ENCODE measurements around the gene USP2.
"Not testable (repeated sequence)": the region's sequence is repeated elsewhere in the genome, so short reads cannot be mapped to it uniquely, and the experiment has no call there.

USP2 gene

DNA sequence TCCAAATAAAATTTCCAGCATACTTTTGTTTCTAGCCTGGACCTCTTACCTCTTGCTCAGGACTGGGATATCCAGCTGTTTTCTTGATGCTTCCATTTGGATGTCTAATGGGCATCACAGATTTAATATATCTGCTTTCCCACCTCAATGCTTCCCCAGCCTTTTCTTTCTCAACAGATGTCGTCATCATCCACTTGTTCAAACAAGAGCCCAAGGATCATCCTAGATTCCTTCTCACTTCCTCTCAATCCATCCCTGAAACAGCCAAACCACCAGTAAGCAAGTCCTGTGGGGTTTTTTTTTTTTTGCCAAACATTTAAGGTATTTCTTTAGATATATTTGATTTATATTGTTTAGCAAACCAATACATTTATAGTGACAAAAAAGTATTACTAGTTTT lies 29.0 kb upstream of the USP2 start:
- no peak for DNase-seq

DNA sequence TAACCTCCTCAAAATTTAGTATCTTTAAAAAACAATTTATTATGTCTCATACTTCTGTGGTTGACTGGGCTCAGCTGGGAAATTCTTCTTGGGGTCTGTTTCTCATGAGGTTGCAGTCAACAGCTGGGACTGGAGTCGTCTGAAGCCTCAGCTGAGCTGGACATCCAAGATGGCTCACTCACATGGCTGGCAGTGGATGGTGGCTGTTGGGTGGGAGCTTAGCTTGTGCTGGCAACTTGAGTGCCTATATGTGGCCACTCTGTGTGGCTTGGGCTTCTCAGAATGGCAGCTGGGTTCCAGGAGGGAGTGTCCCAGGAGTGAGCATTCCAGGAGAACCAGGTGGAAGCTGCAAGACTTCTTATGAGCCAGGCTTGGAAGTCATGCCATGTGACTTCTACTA lies 28.2 kb upstream of the USP2 start:
- no peak for DNase-seq

DNA sequence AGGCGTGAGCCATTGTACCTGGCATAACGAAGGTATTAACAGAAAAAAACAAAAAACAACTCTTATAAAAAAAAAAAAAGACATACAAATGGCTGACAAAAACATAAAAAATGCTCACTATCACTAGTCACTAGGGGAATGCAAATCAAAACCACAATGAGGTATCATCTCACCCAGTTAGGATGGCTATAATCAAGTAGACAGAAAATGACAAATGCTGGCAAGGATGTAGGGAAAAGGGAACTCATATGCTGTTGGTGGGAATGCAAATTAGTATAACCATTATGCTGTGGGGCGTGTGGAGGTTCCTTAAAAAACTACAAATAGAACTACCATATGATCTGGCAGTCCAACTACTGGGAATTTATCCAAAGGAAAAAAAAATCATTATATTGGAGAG lies 24.5 kb upstream of the USP2 start:
- no peak for DNase-seq

DNA sequence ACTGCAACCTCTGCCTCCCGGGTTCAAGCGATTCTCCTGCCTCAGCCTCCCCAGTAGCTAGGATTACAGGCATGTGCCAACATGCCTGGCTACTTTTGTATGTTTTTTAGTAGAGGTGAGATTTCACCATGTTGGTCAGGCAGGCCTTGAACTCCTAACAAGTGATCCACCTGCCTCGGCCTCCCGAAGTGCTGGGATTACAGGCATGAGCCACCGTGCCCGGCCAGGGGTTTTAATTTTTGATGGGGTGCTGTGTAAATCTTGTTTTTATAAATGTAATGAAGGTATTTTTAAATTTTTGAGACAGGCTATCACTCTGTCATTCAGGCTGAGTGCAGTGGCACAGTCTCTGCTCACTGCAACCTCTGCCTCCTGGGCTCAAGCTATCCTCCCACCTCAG lies 24.0 kb upstream of the USP2 start:
- DNase-seq: not testable (repeated sequence)

DNA sequence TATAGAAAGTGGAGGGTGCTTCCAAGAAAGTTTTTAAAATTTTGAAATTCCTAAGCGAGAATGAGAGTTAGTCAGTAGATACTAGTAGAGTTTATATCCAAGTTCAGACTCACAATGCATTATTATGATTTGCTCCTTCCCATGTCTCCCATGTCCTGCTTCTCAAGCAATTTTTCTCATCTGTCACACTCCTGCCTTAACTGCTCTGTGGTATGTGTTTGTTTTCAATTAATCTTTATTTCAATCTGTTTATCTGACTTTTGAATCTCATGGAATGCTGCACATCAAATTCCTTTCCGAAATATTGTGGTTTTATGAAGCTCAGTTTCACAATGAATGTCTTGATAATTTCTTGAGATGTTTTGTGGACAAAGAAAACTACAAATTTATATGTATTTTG lies 23.4 kb upstream of the USP2 start:
- no peak for DNase-seq

DNA sequence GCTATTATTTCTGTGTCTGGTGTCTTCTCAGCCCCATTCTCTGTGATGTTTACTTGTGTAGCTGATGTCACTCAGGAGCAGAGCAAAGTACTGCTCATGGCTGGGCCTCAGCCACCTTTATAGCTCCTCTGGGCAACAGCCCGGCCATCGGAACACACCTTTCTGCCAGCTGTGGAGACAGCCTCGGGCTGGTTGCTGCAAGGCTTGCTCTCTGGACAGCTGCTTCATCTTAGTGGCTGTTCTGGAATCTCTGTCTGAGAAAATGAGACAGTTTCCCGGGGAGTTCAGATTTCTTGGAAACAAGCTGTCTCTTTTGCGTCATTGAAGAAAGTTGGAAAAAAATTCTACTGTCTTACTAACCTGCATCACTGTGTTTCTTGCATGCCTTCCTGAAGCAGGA lies 21.5 kb upstream of the USP2 start:
- DNase-seq: no peak

DNA sequence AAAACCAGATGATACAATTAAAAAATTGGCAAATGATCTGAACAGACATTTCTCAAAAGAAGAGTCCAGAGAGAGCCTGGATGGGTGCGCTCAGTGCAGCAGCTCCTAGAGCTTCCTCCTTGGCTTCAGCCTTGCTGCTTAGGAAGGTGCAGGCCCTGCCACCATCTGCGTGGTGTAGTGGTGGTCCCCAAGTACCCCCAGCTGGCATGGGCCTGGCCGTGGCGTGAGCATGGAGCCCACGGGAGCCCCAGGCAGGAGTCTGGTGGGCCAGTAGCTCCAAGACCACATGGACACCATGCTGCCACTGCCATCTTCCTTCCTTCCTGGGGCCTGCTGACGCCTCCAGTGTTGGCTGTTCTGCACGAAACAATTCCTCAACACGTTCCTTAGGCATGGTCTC lies 21.0 kb upstream of the USP2 start:
- DNase-seq: no peak

DNA sequence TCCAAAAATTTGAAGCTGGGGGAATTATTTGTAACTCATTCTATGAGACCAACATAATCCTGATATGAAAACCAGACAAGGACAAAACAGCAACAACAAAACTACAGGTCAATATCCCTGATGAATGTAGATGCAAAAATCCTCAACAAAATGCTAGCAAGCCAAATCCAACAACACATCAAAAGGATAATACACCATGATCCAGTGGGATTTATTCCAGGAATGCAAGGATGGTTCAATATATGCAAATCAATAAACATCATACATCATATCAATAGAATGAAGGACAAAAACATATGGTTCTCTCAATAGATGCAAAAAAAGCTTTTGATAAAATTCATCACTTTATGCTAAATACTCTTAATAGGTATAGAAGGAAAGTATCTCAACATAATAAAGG lies 19.4 kb upstream of the USP2 start:
- DNase-seq: no peak

DNA sequence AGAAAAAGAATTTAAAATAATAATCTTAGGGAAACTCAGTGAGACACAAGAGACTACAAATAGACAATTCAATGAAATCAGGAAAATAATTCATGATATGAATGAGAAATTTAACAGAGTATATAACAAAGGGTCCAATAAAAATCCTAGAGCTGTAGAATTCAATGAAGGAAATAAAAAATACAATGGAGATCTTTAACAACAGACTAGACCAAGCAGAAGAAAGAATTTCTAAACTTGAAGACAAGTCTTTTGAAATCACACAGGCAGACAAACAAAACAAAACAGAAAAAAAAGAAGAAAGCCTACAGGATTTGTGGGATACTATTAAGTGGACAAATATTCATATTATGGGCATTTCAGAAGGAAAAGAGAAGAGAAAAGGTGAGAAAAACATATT lies 16.2 kb upstream of the USP2 start:
- no peak for DNase-seq

DNA sequence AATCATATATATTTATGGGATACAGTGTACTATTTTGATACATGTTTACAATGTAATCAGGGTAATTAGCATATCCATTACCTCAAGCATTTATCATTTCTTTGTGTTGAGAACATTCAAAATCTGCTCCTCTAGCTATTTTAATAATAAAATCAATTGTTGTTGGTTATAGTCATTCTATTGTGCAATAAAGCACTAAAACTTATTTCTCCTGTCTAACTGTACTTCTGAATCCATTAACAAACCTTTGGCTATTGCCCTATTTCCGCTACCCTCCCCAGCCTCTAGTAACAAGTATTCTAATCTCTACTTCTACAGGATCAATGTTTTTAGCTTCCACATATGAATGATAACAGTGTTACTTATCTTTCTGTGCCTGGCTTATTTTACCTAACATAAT lies 15.3 kb upstream of the USP2 start:
- DNase-seq: no peak

DNA sequence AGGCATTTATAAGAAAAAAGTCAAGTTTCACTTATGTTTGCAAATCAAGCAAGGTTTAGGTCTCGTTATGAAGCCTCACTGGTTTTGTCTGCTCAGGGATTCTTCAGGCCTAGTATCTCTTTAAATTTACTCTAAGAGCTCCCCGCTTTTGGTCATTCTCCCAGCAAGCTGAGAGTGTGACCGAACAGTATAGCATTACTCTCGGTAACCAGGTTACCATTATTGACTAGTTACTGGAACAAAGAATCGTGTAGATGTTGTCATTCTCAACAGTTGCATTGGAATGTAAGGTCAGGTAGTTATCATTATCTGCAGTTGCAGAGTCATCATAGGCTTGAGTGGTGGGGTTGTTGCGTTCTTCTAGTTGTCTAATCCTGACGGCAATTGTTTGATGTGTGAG lies 9.8 kb upstream of the USP2 start:
- no peak for DNase-seq

DNA sequence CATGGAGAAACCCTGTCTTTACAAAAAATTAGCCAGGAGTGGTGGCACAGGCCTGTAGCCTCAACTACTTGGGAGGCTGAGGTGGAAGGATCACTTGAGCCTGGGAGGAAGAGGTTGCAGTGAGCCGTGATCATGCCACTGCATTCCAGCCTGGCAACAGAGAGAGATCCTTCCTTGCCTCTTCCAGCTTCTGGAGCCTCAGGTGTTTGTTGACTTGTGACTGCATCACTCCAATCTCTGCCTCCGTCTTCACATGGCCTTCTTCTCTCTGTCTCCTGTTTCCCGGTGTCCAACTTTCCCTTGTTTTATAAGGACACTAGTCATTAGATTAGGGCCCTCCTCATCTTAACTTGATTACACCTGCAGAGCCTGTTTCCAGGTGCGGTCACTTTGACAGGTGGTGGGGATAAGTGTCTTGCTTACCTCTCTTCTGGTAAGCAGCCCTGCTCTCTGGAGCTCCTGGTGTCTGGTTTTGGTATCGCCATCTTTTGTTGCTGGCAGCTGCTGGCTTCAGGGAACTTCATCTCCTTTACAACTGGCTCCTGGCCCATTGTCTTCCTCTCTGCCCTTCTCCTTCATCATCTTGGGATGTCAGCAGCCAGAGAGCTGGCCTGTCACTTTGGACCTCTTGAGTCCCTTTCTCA lies 8.2 kb upstream of the USP2 start:
- DNase-seq: peak; percentile 31

DNA sequence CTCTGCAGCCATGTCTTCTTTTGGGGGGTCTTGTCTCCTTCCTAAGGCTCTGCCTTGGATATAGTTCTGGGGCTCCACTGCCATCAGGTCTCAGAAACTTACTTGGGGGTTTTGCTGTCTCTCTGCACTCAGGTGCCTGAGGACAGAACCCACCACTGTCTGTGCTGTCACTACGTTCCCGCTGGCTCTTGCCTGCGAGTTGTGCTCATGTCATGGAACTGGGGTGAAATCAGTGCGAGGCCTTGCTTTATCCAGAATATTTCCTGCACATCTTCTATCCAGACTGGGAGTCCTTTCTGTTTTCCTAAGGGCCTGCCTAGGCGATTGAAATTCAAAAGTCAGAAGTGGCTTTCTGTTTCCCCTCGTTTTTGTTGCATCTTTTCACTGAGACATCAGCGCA lies 6.6 kb upstream of the USP2 start:
- no peak for DNase-seq

DNA sequence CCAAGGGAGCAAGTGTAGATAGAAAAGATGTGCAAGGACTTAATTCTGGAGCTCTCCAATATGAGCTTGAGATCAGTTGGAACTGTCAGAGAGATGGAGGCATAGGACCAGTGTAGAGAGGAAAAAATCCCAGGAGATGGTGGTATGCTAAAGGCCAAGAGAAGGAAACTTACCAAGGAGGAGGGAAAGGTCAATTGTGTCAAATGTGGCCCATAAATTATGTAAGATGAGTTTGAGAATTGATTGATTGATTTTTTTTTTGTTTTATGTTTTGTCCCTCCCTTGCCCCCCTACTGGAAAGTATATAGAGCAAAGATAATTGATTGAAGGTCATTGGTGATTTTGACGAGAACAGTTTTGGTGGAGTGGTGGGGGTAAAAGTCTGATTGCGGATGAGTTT lies 2.8 kb upstream of the USP2 start:
- no peak for DNase-seq

DNA sequence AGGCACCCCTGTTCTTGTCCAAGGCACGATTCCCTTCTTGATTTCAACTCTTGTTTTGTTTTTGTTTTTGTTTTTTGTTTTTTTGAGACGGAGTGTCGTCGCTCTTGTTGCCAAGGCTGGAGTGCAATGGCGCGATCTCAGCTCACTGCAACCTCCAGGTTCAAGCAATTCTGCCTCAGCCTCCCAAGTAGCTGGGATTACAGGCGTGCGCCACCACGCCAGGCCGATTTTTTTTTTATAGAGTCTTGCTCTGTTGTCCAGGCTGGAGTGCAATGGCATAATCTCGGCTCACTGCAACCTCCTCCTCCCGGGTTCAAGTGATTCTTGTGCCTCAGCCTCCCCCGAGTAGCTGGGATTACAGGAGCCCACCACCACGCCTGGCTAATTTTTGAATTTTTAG lies 1.0 kb upstream of the USP2 start:
- DNase-seq: not testable (repeated sequence)

DNA sequence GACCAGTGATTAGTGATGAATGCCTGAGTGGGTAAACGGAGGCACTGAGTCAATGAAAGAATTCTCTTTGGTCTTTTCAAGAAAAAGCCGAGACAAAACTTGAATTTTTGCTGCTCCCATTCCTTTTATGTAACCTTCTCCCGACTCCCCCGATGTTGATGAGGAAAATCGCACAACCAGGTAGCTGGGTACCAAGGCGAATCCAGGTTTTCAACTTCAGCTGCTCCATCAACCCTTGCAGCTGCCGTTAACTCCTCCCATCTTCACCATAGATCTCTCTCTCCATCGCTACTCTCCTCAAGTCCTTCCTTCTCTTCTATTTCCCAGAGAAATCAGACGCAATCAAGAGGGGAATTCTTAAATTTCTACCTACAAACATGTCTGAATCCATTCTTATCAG lies 611 bp upstream of the USP2 start:
- no peak for DNase-seq

DNA sequence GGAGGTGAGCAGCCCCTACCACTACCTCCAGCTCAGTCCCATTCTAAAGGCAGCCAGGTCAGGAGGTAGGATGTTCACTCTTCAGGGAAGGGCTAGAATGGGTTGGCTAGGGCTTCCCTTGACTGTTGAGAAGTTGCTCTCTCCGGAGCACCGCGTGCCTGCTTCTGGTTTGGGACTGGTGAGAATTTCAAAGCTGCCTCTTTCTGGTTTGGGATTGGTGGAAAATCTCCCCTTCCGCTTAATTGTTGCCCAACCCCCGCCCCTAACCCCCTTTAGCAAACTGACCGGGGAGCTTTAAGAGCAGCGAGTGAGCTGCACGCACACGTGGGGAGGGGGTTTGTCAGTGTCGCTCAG lies 686 bp downstream of the USP2 start:
- DNase-seq: no peak

DNA sequence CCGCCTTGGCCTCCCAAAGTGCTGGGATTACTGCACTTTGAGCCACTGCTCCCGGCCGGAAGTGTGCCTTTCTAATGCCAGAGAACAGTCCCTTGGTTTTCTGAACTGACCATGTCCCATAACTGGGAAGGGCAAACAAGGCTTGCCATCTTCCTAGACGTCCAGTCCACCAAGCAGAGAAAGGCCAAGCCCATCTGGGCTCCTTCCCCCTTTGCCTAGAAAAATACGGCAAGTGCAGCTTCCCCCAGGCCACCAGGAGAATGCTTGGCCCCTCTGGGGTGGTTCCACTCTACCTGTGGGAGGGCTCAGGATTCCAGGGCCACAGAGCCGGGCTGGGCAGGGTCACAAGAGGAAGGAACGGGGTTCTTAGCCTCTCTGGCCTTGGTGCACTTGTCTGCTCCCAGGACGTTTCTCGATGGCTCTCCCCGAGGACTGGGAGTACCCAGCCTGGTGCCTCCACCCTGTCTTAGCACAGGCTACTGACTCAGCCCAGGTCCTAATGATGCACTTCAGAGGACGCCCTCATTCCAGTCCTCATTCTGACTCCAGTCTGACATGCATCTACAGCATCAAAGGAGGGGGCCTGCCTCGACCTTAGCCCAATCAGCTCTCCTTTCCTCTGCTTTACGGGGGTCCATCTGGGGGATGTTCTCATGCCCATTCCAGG lies 1.2 kb downstream of the USP2 start:
- no peak for DNase-seq

DNA sequence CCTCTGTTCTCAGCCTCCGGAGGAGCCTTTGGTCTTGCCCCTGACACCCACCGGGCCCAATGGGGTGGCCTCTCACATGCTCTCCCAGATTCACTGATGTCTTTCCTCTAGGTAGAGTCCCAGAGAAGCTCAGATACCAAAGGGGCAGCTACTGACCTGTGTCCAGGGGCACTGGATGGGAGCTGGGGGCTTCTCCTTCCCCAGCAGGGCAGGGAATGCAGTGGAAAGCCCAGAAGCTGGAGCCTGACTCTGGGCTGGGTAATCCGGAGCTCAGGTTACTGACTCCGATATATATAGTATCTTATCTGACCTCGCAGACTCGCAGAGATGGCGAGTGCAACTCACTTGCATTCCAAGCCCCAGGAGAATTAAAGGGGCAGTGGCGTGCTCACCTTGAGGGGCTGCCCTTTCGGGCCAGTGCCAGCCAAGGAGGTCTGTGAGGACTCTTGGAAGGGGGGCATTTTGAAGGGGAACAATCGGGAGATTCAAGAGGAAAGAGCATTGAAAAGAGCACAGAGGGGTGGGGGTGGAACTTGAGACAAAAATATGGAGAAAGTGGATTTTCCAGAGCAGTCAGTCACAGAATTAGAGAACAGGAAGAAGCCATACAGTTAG lies 2.5 kb downstream of the USP2 start:
- DNase-seq: no peak

DNA sequence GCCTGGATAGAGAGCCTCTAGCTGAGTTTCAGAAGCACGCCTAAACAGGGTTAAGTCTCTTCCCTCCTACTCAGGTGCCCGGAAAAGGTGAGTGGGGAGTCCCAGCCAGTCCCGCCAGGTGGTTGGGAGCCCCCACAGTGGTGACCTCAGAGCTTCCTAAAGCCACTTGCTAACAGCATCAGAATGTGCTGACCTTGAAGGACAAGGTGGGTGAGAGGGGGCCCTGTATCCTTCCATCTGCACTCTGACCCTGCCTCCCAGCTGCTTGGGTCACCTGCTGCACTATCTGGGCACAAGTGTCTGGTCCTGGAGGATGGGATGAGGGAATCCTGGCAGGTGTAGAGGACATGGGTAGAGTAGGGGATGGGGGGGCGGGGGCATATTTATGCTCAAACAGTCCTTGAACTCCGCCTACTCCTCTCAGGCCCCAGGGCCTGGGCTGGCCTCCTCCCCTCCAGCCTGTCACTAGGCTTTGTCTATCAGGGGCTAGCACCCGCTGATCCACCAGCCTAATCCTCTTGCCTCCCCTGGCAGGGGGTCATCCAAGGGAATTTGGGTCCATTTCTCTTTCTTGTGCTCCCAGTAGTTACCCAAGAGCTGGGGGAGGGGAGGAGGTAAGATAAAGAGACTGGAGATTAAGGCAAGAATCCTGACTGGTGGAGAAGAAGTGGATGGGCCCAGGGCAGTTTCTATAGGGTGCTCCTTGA lies 3.4 kb downstream of the USP2 start:
- DNase-seq: no peak

DNA sequence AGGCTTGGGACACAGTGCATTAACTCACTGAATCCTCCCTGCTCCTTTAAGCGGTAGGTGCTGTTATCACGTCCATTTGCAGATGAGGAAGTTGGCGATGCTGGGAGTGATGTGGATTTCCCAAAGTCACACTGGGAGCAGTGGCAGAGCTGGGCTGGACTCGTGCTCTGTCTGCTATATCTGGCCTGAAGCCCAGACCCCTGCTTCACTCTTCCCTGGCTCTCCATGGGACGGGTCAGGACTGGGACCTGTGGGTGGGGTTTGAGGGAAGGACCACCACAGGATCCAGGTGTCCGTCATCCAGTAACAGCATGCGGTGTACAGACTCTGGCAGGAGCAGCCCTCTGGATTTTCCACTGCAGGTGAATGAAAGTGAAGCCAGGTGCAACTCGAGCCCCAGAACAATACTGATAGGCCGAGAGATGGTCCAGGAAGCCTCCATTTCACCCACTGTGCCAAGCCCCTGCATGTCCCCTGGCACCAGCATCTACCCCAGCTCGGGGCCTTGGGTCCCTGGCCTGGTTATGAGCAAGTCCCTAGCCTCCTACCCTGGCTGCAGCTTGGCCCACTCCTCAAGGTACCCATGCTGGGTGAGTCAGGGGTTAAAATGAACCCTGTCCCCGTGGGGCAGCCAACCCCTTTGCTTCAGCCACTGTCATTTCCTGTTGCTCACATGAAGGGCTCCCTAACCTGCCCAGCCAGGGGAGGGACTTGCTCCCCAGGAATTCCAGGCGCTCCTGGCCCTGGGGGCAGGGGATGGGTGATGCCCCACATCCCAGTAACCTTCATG lies 4.2 kb downstream of the USP2 start:
- DNase-seq: no peak

DNA sequence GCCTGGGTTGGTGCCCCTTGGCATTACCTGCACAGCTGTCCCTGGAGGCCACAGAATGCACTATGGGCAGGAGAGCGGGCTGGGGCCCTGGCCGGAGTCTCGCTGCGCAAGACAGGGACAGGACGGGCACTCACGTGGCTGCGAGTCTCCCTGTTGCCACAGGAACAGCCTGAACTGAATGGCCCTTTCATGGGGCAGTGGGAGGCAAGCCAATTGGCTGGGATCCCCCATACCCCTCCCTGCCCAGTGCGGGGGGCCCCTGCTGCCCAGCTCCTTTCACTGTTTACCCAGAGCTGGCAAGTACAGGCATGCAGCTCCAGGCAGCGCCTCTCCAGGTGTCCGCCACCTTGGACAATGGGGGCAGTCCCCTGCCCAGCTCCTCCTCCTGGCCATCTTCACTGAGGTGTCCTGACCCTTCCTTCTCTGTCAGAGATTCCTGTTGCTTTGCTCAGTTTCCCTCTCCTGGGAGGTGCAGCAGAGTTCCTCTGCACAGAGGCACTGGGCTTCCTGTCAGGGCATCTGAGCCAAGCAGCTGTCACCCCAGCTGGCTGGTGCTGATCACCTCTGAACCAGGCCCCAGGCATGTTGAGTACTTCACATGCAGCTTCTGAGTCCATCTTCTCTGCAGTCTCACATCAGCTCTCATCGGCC lies 5.2 kb downstream of the USP2 start:
- DNase-seq: no peak
